Measurements from ENCODE around the gene ABCB9.
"Not testable (repeated sequence)": the region's sequence is repeated elsewhere in the genome, so short reads cannot be mapped to it uniquely, and the experiment has no call there.

ABCB9 gene

GRCh38 chr12:122965851-122966742 is at the start of gene ABCB9:
Gene ABCB9 (minus strand): TSS chr12:122966463. CDS start chr12:122960235, 6,228 bp downstream.
- peak; percentile 94 for DNase-seq

- DNase-seq = not testable (repeated sequence)
Measured at GRCh38 chr12:123014473-123014872, 48.2 kb upstream of the ABCB9 start.

- no peak for DNase-seq
Measured at GRCh38 chr12:123013185-123014095, 47.2 kb upstream of the ABCB9 start.

GRCh38 chr12:123011701-123012100 is 45.4 kb upstream of the ABCB9 start:
- no peak for DNase-seq

- no peak for DNase-seq
Measured at GRCh38 chr12:123010681-123011080, 44.4 kb upstream of the ABCB9 start.

- DNase-seq = no peak
Measured at GRCh38 chr12:123010110-123010509, 43.8 kb upstream of the ABCB9 start.

GRCh38 chr12:123006977-123007376 is 40.7 kb upstream of the ABCB9 start:
- no peak for DNase-seq

- no peak for DNase-seq
Measured at GRCh38 chr12:123005081-123005626, 38.9 kb upstream of the ABCB9 start.

GRCh38 chr12:123004287-123004686 is 38.0 kb upstream of the ABCB9 start:
- DNase-seq = no peak

GRCh38 chr12:123003257-123003656 is 37.0 kb upstream of the ABCB9 start:
- DNase-seq = no peak

- no peak for DNase-seq
Measured at GRCh38 chr12:123001464-123001863, 35.2 kb upstream of the ABCB9 start.

- no peak for DNase-seq
Measured at GRCh38 chr12:123000578-123000977, 34.3 kb upstream of the ABCB9 start.

- no peak for DNase-seq
Measured at GRCh38 chr12:122999986-123000420, 33.7 kb upstream of the ABCB9 start.

- DNase-seq = no peak
Measured at GRCh38 chr12:122999196-122999946, 33.1 kb upstream of the ABCB9 start.

GRCh38 chr12:122998316-122998715 is 32.1 kb upstream of the ABCB9 start:
- DNase-seq = no peak

- no peak for DNase-seq
Measured at GRCh38 chr12:122997343-122998250, 31.3 kb upstream of the ABCB9 start.

GRCh38 chr12:122996621-122997342 is 30.5 kb upstream of the ABCB9 start:
- no peak for DNase-seq

GRCh38 chr12:122996188-122996601 is 29.9 kb upstream of the ABCB9 start:
- no peak for DNase-seq

- no peak for DNase-seq
Measured at GRCh38 chr12:122995503-122996187, 29.4 kb upstream of the ABCB9 start.
